ENCODE results near the gene PAN2. TPM values are rescaled to one million over a fixed set of nuclear protein-coding genes. Genes with fewer than 3 reads are reported as not detected.

The PAN2 gene
- total RNA-seq, 1 experiment from 2014 or later = 35.4 TPM

DNA sequence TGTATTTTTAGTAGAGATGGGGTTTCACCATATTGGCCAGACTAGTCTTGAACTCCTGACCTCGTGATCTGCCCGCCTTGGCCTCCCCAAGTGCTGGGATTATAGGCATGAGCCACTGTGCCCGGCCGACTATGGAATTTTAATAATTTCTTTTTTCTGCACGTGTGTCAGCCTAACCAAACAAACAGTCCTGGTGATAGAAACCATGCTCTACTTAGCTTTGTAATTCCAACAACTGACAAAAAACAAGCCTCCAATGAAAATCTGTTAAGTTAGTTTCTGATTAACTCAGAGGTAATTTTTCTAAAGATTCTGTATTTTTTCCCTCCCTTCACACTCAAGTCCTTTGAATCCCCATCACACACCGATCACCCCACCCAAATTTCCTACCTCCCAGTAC, 51.8 kb downstream of the PAN2 start:
- no peak overlapping the region for H2BK15ac ChIP-seq (ENCODE audit: low read depth, low read length)
- peaks cover 28 to 82% (median 50%) of the 10 kb centered on the region in 3 experiments for H3K36me3 Mint-ChIP-seq (ENCODE audit: insufficient read depth in 1 of 3, low read depth in 3 of 3)

More for the DNA sequence above, 51.8 kb downstream of the PAN2 start:
- Histone ChIP-seq H3T11ph (ENCODE audit: low read length) (no peak overlapping the region), H3K23ac (ENCODE audit: insufficient read length, low read depth, low read length) (no peak overlapping the region), H4K8ac (replicated peaks; ENCODE audit: insufficient read length, low read depth, low read length) (no peak overlapping the region), H2BK120ac (ENCODE audit: low read depth, low read length, poor library complexity, severe bottlenecking) (no peak overlapping the region), H3K79me2 (ENCODE audit: insufficient read depth, low read length) (no peaks in the 10 kb centered on the region), H4K91ac (ENCODE audit: insufficient read length, low read depth, low read length) (no peak overlapping the region), H3K27me3 (ENCODE audit: insufficient read depth, low read length) (no peaks in the 10 kb centered on the region), H2BK12ac (ENCODE audit: insufficient read length, low read depth, low read length) (no peak overlapping the region), H3K56ac (ENCODE audit: insufficient read length, low read depth, low read length) (no peak overlapping the region), H3K27ac (ENCODE audit: insufficient read length, low read depth, low read length) (no peak overlapping the region), H3K9ac (ENCODE audit: extremely low read depth, insufficient read length, low read length) (no peak overlapping the region), H3K18ac (ENCODE audit: insufficient read length, low read depth, low read length) (no peak overlapping the region), H3K9me3 (ENCODE audit: control insufficient read depth, low read depth, low read length) (no peaks in the 10 kb centered on the region), H2AK5ac (ENCODE audit: insufficient read length, low read length) (no peak overlapping the region), H3K23me2 (ENCODE audit: insufficient read length, low read depth, low read length, poor library complexity, severe bottlenecking) (no peaks in the 10 kb centered on the region), H3K4me2 (ENCODE audit: insufficient read depth, insufficient read length, low read length) (no peak overlapping the region), H2AFZ (ENCODE audit: low read length) (no peak overlapping the region), H4K5ac (ENCODE audit: insufficient read length, low read depth, low read length) (no peak overlapping the region), H4K20me1 (ENCODE audit: control insufficient read depth, insufficient read depth, insufficient read length) (no peaks in the 10 kb centered on the region), H3K4me1 (ENCODE audit: insufficient read depth, low read length) (0 out of 2 replicates have a peak, but pooled peaks cover 2% of the 10 kb centered on the region), H3K4ac (ENCODE audit: low read depth, low read length) (no peak overlapping the region), H3K79me1 (ENCODE audit: insufficient read depth, low read depth, low read length, poor library complexity, severe bottlenecking) (peaks cover 3% of the 10 kb centered on the region), H3K14ac (ENCODE audit: insufficient read depth, low read length) (no peak overlapping the region), H2BK5ac (ENCODE audit: insufficient read length, low read length) (no peak overlapping the region), H2BK20ac (ENCODE audit: low read depth, low read length, poor library complexity, severe bottlenecking) (no peak overlapping the region)
- Mint-ChIP-seq H3K4me1 (peaks cover 0 to 6% of the 10 kb centered on the region in 2 experiments; a peak in 2 of 4 replicates), H3K27ac (no peak overlapping the region), H3K4me3 (no peak overlapping the region), H3K9me3 (no peaks in the 10 kb centered on the region), H3K27me3 (ENCODE audit: low read depth) (no peaks in the 10 kb centered on the region)
- TF ChIP-seq, protein P1, sequence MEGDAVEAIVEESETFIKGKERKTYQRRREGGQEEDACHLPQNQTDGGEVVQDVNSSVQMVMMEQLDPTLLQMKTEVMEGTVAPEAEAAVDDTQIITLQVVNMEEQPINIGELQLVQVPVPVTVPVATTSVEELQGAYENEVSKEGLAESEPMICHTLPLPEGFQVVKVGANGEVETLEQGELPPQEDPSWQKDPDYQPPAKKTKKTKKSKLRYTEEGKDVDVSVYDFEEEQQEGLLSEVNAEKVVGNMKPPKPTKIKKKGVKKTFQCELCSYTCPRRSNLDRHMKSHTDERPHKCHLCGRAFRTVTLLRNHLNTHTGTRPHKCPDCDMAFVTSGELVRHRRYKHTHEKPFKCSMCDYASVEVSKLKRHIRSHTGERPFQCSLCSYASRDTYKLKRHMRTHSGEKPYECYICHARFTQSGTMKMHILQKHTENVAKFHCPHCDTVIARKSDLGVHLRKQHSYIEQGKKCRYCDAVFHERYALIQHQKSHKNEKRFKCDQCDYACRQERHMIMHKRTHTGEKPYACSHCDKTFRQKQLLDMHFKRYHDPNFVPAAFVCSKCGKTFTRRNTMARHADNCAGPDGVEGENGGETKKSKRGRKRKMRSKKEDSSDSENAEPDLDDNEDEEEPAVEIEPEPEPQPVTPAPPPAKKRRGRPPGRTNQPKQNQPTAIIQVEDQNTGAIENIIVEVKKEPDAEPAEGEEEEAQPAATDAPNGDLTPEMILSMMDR (conservative IDR thresholded peaks at IDR 0.05) = no peak
- DNase-seq = no peak
- no CpG with 5 or more reads among the region's 6 CpGs for whole genome bisulfite sequencing (ENCODE audit: extremely low coverage, insufficient read length, low lambda C conversion rate)

Data from H9 (cell line).